Liver (tissue), 3 donors: Measurements from ENCODE around the gene RIT2.

Experiments used
- ATF3 ChIP-seq: IDR thresholded peaks from 2 replicates; pipeline ENCODE4 v1.6.1; 2016; ENCODE audit warnings: antibody characterized with exemption
- CTCF ChIP-seq: fragments of 150-350 bp; IDR thresholded peaks from 2 replicates; pipeline ENCODE4 v1.5.1; 2017; ENCODE audit warnings: improper control_type of control experiment, low read depth, low read length; ENCODE audit not compliant: missing input control
- GABPA ChIP-seq, 2 donors: IDR thresholded peaks in 1 of 2; conservative IDR thresholded peaks in 1 of 2; 2 replicates each; pipeline ENCODE4 v1.6.1; 2016; ENCODE audit warnings: antibody characterized with exemption in 2 of 2, mild to moderate bottlenecking in 1 of 2, moderate library complexity in 1 of 2
- MAX ChIP-seq: IDR thresholded peaks from 2 replicates; pipeline ENCODE4 v1.6.1; 2016; ENCODE audit warnings: antibody characterized with exemption
- RAD21 ChIP-seq, 2 donors: IDR thresholded peaks; 2 replicates each; pipeline ENCODE4 v1.6.1; 2016; ENCODE audit warnings: antibody characterized with exemption in 2 of 2, mild to moderate bottlenecking in 2 of 2
- SP1 ChIP-seq: IDR thresholded peaks from 2 replicates; pipeline ENCODE4 v1.6.1; 2018; ENCODE audit warnings: antibody characterized with exemption, mild to moderate bottlenecking
- YY1 ChIP-seq: IDR thresholded peaks from 2 replicates; pipeline ENCODE4 v1.6.1; 2016; ENCODE audit warnings: antibody characterized with exemption, mild to moderate bottlenecking
- donor health status: healthy.
- donor health status: healthy.

GRCh38 chr18:42743373-42744138, 371.9 kb downstream of the RIT2 start:
- TF ChIP-seq MAX (no peak), GABPA (IDR thresholded peaks at IDR 0.05 in 1 of 2, conservative IDR thresholded peaks at IDR 0.05 in 1 of 2) (no peak), CTCF (no peak), SP1 (no peak), YY1 (no peak), ATF3 (no peak), RAD21 (IDR thresholded peaks at IDR 0.05) (no peak)
